PC-3 (cell line): ENCODE measurements around the gene KRTAP10-2. TPM values are rescaled to one million over a fixed set of nuclear protein-coding genes. Genes with fewer than 3 reads are reported as not detected.

Source experiments
- ATAC-seq: fragments of 200-7000 bp; cut with Tn5 transposase; 2 replicates; pipeline ENCODE4 v1.9.1; 2020; ENCODE audit warnings: mild to moderate bottlenecking, moderate library complexity
- BruUV-seq: library from RNA; stranded (reverse); fragments of 400-500 nt; replicated peaks from 2 replicates; lab custom pipeline; 2021; lab: Mats Ljungman, UMichigan
- CTCF ChIA-PET: fragments of 300-600 bp; sonication (Branson Sonifier 250); formaldehyde crosslinking; loops from one replicate; lab custom pipeline; 2022; ENCODE audit warnings: antibody characterized with exemption; lab: Charles Lee
- POLR2A ChIA-PET: fragments of 300-600 bp; sonication (Branson Sonifier 250); formaldehyde crosslinking; loops from one replicate; lab custom pipeline; 2022; ENCODE audit warnings: antibody characterized with exemption; ENCODE audit not compliant: unreplicated experiment; lab: Charles Lee
- DNase-seq: peaks from one replicate; pipeline ENCODE4 v3.0.0-alpha.2; 2015
- H2AFZ ChIP-seq: fragments of 300-600 bp; sonication (generic); 2 replicates; pipeline ENCODE4 v1.6.0; 2016; ENCODE audit warnings: antibody characterized with exemption, low read length
- H3F3A ChIP-seq: fragments of 300-600 bp; sonication (generic); one replicate; pipeline ENCODE4 v1.6.0; 2017; ENCODE audit warnings: antibody characterized with exemption, low read length, control low read depth, mild to moderate bottlenecking; ENCODE audit not compliant: unreplicated experiment
- H3K27ac ChIP-seq: fragments of 300-600 bp; sonication (generic); 2 replicates; pipeline ENCODE4 v1.5.1; 2016; ENCODE audit warnings: mild to moderate bottlenecking, low read length
- H3K27me3 ChIP-seq: fragments of 300-600 bp; sonication (generic); 2 replicates; pipeline ENCODE4 v1.6.1; 2016; ENCODE audit warnings: low read length, mixed read lengths
- H3K36me3 ChIP-seq: fragments of 300-600 bp; sonication (generic); 2 replicates; pipeline ENCODE4 v1.6.1; 2016; ENCODE audit warnings: low read depth, mixed run types, low read length, mixed read lengths
- H3K4me1 ChIP-seq: fragments of 300-600 bp; sonication (generic); 2 replicates; pipeline ENCODE4 v1.5.1; 2016; ENCODE audit warnings: low read length; ENCODE audit not compliant: insufficient read depth
- H3K4me2 ChIP-seq: fragments of 300-600 bp; sonication (generic); 2 replicates; pipeline ENCODE4 v1.6.0; 2016; ENCODE audit warnings: low read length
- H3K4me3 ChIP-seq: fragments of 300-600 bp; sonication (generic); 2 replicates; pipeline ENCODE4 v1.5.1; 2016; ENCODE audit warnings: mild to moderate bottlenecking, low read length, mixed read lengths
- H3K79me2 ChIP-seq: fragments of 300-600 bp; sonication (generic); 2 replicates; pipeline ENCODE4 v1.6.1; 2017; ENCODE audit warnings: low read length, mixed read lengths
- H3K9ac ChIP-seq: fragments of 300-600 bp; sonication (generic); 2 replicates; pipeline ENCODE4 v1.6.0; 2016; ENCODE audit warnings: mild to moderate bottlenecking, low read length
- H3K9me2 ChIP-seq: fragments of 300-600 bp; sonication (generic); replicated peaks from 2 replicates; pipeline ENCODE4 v1.6.1; 2016; ENCODE audit warnings: mixed run types, low read length, mixed read lengths
- H3K9me3 ChIP-seq: fragments of 300-600 bp; sonication (generic); 2 replicates; pipeline ENCODE4 v1.6.1; 2016; ENCODE audit warnings: low read length, mixed read lengths
- H4K20me1 ChIP-seq: fragments of 300-600 bp; sonication (generic); 2 replicates; pipeline ENCODE4 v1.6.1; 2016; ENCODE audit warnings: low read length, mixed read lengths
- EZH2 ChIP-seq: fragments of 300-600 bp; sonication (generic); IDR thresholded peaks from one replicate; pipeline ENCODE4 v1.6.1; 2017; ENCODE audit warnings: antibody characterized with exemption, mild to moderate bottlenecking, low read length; ENCODE audit not compliant: unreplicated experiment
- EZH2phosphoT487 ChIP-seq: fragments of 300-600 bp; sonication (generic); IDR thresholded peaks from 2 replicates; pipeline ENCODE4 v1.6.1; 2018; ENCODE audit warnings: mild to moderate bottlenecking, antibody characterized with exemption, low read length, borderline replicate concordance
- intact Hi-C: fragments of 100-400 bp; cut with micrococcal nuclease; formaldehyde crosslinking; loops from 2 replicates; pipeline ENCODE4 v1.9.0; 2023
- total RNA-seq: library from RNA; depleted of rRNA; stranded (reverse); fragments of >200 nt; gene quantifications from 2 replicates; pipeline ENCODE4 v1.2.3, GENCODE V29; 2014
- TF ChIP-seq, protein P1 (sequence below): fragments of 300-600 bp; sonication (generic); conservative IDR thresholded peaks from 2 replicates; pipeline ENCODE4 v1.5.1; 2017; ENCODE audit warnings: antibody characterized with exemption, low read depth, mild to moderate bottlenecking, low read length

KRTAP10-2 gene
- total RNA-seq, 1 experiment from 2014 or later: not detected

DNA sequence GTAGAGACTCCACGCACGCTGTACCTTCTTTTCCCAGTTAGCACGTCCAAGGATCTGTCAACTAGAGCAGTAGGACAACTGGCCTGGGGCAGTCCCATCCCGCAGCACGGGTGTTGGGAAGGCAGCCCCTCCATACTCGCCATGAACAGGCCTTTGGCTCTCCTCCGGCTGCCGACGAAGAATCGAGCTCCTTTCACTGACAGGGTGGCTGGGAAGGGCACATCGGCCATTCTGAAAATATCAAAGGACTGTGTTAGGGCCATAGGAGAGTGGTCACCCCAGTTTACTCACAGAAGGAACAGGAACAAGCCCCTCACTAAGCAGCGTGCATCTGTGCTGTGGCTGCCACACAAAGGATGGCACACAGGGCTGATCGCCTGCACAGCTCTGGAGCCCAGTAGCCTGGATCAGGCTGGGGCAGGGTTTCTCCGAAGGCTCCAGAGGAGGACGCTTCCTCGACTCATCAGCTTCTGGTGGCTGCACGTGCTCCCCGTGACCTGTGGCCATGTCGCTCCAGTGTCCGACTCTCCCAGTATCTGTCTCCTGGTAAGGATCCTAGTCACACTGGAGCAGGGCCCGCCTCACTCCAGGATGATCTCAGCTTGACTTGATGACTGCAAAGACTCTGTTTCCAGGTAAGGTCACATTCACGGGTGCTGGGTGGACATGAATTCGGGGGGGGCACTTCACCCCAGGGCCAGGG, 20.3 kb downstream of the KRTAP10-2 start:
- no peaks in the 10 kb centered on the region for H3K9me2 ChIP-seq
- no peaks in the 10 kb centered on the region for H3K4me1 ChIP-seq
- no peaks in the 10 kb centered on the region for H3K9me3 ChIP-seq
- H3F3A ChIP-seq: no peaks in the 10 kb centered on the region
- H3K36me3 ChIP-seq: no peaks in the 10 kb centered on the region
- no peaks in the 10 kb centered on the region for H3K79me2 ChIP-seq
- no peaks in the 10 kb centered on the region for H4K20me1 ChIP-seq
- H3K4me2 ChIP-seq: no peak overlapping the region
- TF ChIP-seq, protein P1, sequence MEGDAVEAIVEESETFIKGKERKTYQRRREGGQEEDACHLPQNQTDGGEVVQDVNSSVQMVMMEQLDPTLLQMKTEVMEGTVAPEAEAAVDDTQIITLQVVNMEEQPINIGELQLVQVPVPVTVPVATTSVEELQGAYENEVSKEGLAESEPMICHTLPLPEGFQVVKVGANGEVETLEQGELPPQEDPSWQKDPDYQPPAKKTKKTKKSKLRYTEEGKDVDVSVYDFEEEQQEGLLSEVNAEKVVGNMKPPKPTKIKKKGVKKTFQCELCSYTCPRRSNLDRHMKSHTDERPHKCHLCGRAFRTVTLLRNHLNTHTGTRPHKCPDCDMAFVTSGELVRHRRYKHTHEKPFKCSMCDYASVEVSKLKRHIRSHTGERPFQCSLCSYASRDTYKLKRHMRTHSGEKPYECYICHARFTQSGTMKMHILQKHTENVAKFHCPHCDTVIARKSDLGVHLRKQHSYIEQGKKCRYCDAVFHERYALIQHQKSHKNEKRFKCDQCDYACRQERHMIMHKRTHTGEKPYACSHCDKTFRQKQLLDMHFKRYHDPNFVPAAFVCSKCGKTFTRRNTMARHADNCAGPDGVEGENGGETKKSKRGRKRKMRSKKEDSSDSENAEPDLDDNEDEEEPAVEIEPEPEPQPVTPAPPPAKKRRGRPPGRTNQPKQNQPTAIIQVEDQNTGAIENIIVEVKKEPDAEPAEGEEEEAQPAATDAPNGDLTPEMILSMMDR: no peak
- no peak for TF ChIP-seq EZH2phosphoT487
- no peak overlapping the region for H3K27ac ChIP-seq
- no TSS peak for BruUV-seq
- ChIA-PET POLR2A (no interaction called here), CTCF (no interaction called here)
- no peak overlapping the region for H2AFZ ChIP-seq
- ATAC-seq (no peak), DNase-seq (no peak)
- H3K27me3 ChIP-seq: no peaks in the 10 kb centered on the region
- no peak overlapping the region for H3K4me3 ChIP-seq
- intact Hi-C loops: no loop called here
- no peak overlapping the region for H3K9ac ChIP-seq

DNA sequence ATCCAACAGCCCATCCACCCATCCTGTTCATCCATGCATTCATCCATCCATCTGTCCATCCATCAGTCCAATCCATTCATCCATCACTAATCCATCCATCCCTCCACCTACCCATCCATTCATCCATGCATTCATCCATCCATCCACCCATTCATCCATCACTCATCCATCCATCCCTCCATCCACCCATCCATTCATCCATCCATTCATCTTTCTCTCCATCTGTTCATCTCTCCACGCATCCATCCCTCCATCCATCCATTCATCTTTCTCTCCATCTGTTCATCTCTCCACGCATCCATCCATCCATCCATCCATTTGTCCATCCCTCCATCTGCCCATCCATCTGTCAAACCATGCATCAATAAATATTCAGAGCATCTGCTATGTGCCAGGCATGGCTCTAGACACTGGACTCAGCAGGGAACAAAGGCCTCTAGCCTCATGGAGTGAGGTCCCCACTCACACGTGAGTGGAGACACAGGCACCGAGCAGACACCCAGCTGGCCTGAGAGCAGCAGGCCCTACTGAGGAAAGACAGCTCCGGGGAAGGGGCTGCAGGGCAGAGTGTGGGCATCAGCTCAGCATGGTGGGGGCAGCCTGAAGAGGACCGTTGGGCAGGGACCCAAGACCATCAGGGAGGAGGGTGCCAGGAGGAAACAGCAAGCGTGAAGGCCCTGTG, 20.9 kb downstream of the KRTAP10-2 start:
- no peak for TF ChIP-seq EZH2phosphoT487
- TF ChIP-seq, protein P1: no peak
- no peak for TF ChIP-seq EZH2
- ATAC-seq: no peak
- no peak overlapping the region for H3K4me2 ChIP-seq
- no peaks in the 10 kb centered on the region; the same call in 1 of the 2 replicates for H3K36me3 ChIP-seq
- H3K27me3 ChIP-seq: no peaks in the 10 kb centered on the region
- H3K9ac ChIP-seq: no peak overlapping the region
- no peaks in the 10 kb centered on the region for H3K9me2 ChIP-seq
- no peaks in the 10 kb centered on the region for H3K9me3 ChIP-seq
- no peak for DNase-seq
- intact Hi-C loops: no loop called here
- no peaks in the 10 kb centered on the region for H3K79me2 ChIP-seq
- no peak overlapping the region for H3K27ac ChIP-seq
- ChIA-PET POLR2A (no interaction called here), CTCF (no interaction called here)
- no peak overlapping the region for H2AFZ ChIP-seq
- no peaks in the 10 kb centered on the region for H3F3A ChIP-seq
- H4K20me1 ChIP-seq: no peaks in the 10 kb centered on the region
- BruUV-seq: no TSS peak
- no peaks in the 10 kb centered on the region for H3K4me1 ChIP-seq
- H3K4me3 ChIP-seq: no peak overlapping the region
